LNCAP (cell line): ENCODE data around the gene ECE2.

Source experiments
- CTCF ChIP-seq: fragments of 450-650 bp; IDR thresholded peaks from 2 replicates; pipeline ENCODE4 v1.5.1; 2017; ENCODE audit warnings: mild to moderate bottlenecking

ECE2 gene

GRCh38 chr3:184336547-184337398 is 61.0 kb downstream of the ECE2 start:
- TF ChIP-seq CTCF: no peak

- no peak for TF ChIP-seq CTCF
These were observed 61.5 kb downstream of the ECE2 start, which contains the start of gene FAM131A for GRCh38 chr3:184337399-184337714. FAM131A (plus strand) TSS chr3:184337600; CDS start chr3:184337631, 31 bp downstream.

GRCh38 chr3:184337981-184338380 is 62.2 kb downstream of the ECE2 start:
- TF ChIP-seq CTCF: no peak

- no peak for TF ChIP-seq CTCF
These were observed 62.7 kb downstream of the ECE2 start for GRCh38 chr3:184338511-184338945.

- TF ChIP-seq CTCF: no peak
These were observed 63.2 kb downstream of the ECE2 start for GRCh38 chr3:184339001-184339400.

- no peak for TF ChIP-seq CTCF
These were observed 66.1 kb downstream of the ECE2 start for GRCh38 chr3:184341925-184342324.
